ENCODE data around the gene IMMP2L. TPM values are rescaled to one million over a fixed set of nuclear protein-coding genes. Genes with fewer than 3 reads are reported as not detected.

Gene IMMP2L
- total and polyA plus RNA-seq, 2 of the 4 experiments (the other 2 are of a cell fraction) = 5.8 to 9.3 TPM

DNA sequence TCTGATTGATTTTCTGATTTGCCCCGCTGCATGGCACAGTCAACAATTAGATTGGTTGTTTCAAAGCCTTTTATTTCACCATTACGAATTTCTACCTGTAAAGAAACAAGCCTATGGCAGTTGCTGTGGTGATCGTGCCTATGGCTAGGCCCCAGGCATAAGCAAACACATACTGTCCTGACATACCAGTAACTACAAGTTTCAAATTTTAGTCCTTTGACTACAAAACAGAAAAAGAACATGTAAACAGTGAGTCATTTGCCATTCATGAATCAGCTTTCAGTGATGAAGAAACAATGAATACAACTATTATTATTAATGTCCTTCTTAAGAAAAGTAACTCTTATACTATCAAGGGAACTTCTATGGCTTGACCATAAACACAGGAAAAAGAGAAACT lies 639.4 kb downstream of the IMMP2L start:
- no peak overlapping the region for H3K14ac ChIP-seq (replicated peaks; ENCODE audit: low read depth, low read length)
- intact Hi-C loops (cut with micrococcal nuclease) (no loop called here), in situ Hi-C loops (cut with MboI; ENCODE audit: low sequenced_read_pairs) (no loop called here), dilution Hi-C loops (cut with HindIII; ENCODE audit: low sequenced_read_pairs, unreplicated experiment) (no loop called here)
- H2BK15ac ChIP-seq (ENCODE audit: low read depth, low read length) = 0 out of 3 replicates have a peak overlapping the region, but pooled peaks have one; percentile 15
- ATAC-seq (ENCODE audit: low read depth) (peak; percentile 86), DNase-seq (peak; percentile 83)
- no peak overlapping the region for H2AK5ac ChIP-seq (ENCODE audit: low read depth, low read length)
- H3K9ac ChIP-seq (ENCODE audit: low read depth, low read length) = no peak overlapping the region
- no peaks in the 10 kb centered on the region for H3K79me1 ChIP-seq (ENCODE audit: low read depth in 1 of 2, low read length in 2 of 2)
- no peak overlapping the region for H4K8ac ChIP-seq (ENCODE audit: low read depth in 2 of 2, low read length in 2 of 2)
- WGBS, 2 experiments (ENCODE audit: extremely low coverage in 2 of 2, insufficient read length in 1 of 2) = no CpG with 5 or more reads among the region's 3 CpGs
- peak overlapping the region; percentile 66 for H2BK5ac ChIP-seq (ENCODE audit: low read depth, low read length, poor library complexity, severe bottlenecking)
- ChIA-PET POLR2A (ENCODE audit: unreplicated experiment) (no interaction called here), CTCF (interaction anchor here (0.6 kb wide), 1 partner anchor 78 kb away, joined by 4 read pairs; no protein-coding TSS in a partner anchor)
- peak overlapping the region; percentile 36; the same call in 1 of the 2 replicates for H2BK20ac ChIP-seq (ENCODE audit: low read depth, low read length)
- TF ChIP-seq MAFK (IDR thresholded peaks at IDR 0.05; ENCODE audit: low read depth, low read length) (no peak), BHLHE40 (IDR thresholded peaks at IDR 0.05; ENCODE audit: low read depth, low read length) (no peak), CHD1 (IDR thresholded peaks at IDR 0.05; ENCODE audit: low read depth, low read length) (no peak), SMC3 (IDR thresholded peaks at IDR 0.05; ENCODE audit: low read depth, low read length) (no peak), FOS (IDR thresholded peaks at IDR 0.05; ENCODE audit: low read depth, low read length) (peak; percentile 88), RAD21 (IDR thresholded peaks at IDR 0.05; ENCODE audit: low read length) (no peak), NFE2L2 (IDR thresholded peaks at IDR 0.05; ENCODE audit: low read depth, low read length) (no peak), CEBPB (IDR thresholded peaks at IDR 0.05; ENCODE audit: low read depth, low read length) (peak; percentile 40; the same call in 1 of the 2 replicates), RCOR1 (IDR thresholded peaks at IDR 0.05; ENCODE audit: insufficient replicate concordance, low read length) (no peak)
- H3K27ac ChIP-seq (ENCODE audit: insufficient read depth, low read length) = no peak overlapping the region
- H3K4ac ChIP-seq (ENCODE audit: low read depth, low read length) = peak overlapping the region; percentile 5; the same call in 1 of the 2 replicates
- H3K4me3 ChIP-seq (ENCODE audit: insufficient read depth, low read depth, low read length) = no peak overlapping the region
- H3K23ac ChIP-seq (ENCODE audit: low read depth, low read length) = no peak overlapping the region
- H2AK9ac ChIP-seq (replicated peaks; ENCODE audit: low read depth, low read length, poor library complexity) = no peak overlapping the region
- H3K9me1 ChIP-seq (ENCODE audit: insufficient read depth, low read length) = no peaks in the 10 kb centered on the region
- no TSS peak for BruUV-seq (replicated peaks)
- H3K36me3 ChIP-seq (ENCODE audit: control insufficient read depth, insufficient read depth, low read length) = no peaks in the 10 kb centered on the region
- H2BK120ac ChIP-seq (ENCODE audit: low read depth, low read length) = peak overlapping the region; percentile 29
- H4K20me1 ChIP-seq (ENCODE audit: insufficient read depth, low read length) = no peaks in the 10 kb centered on the region
- H3K56ac ChIP-seq (ENCODE audit: extremely low read depth, insufficient read depth, low read length) = no peak overlapping the region
- peaks cover 2% of the 10 kb centered on the region; the same call in 1 of the 2 replicates for H3K4me1 ChIP-seq (ENCODE audit: control insufficient read depth, insufficient read depth, low read length)
- H3K27me3 ChIP-seq (ENCODE audit: control insufficient read depth, insufficient read depth, low read length) = no peaks in the 10 kb centered on the region
- no peak overlapping the region for H2AFZ ChIP-seq (replicated peaks; ENCODE audit: low read length, poor library complexity)
- peak overlapping the region; percentile 45; the same call in 1 of the 2 replicates for H4K5ac ChIP-seq (ENCODE audit: low read depth, low read length)
- H4K91ac ChIP-seq (ENCODE audit: insufficient read depth, low read depth, low read length) = peak overlapping the region; percentile 25; the same call in 1 of the 2 replicates
- no peaks in the 10 kb centered on the region for H3K9me3 ChIP-seq (ENCODE audit: control insufficient read depth, insufficient read depth, low read length)
- H3K4me2 ChIP-seq (ENCODE audit: low read depth, low read length) = peak overlapping the region; percentile 71; the same call in 1 of the 2 replicates
- H3K18ac ChIP-seq (ENCODE audit: low read depth, low read length) = peak overlapping the region; percentile 31; the same call in 1 of the 2 replicates
